Liver (tissue), 9 donors: ENCODE data around the gene PIK3R5. TPM values are rescaled to one million over a fixed set of nuclear protein-coding genes. Genes with fewer than 3 reads are reported as not detected.
A peak's percentile ranks its signal among the peaks of the same experiment; 100 is the strongest.

Source experiments
- DNase-seq: peaks from one replicate; pipeline ENCODE4 v3.0.0-alpha.2; 2017; ENCODE audit warnings: low spot score
- H3K27ac ChIP-seq, 2 donors: one replicate each; pipeline ENCODE4 v1.7.0; 2013; ENCODE audit warnings: inconsistent platforms in 2 of 2, low read length in 2 of 2, control low read depth in 1 of 2, low read depth in 1 of 2, mild to moderate bottlenecking in 1 of 2
- H3K27me3 ChIP-seq, 4 donors: one replicate each; pipeline versions ENCODE4 v1.6.1 to v1.7.0; 2013; ENCODE audit warnings: low read length in 3 of 4, inconsistent platforms in 1 of 4, mild to moderate bottlenecking in 1 of 4, moderate library complexity in 1 of 4; ENCODE audit not compliant: control insufficient read depth in 4 of 4, insufficient read depth in 4 of 4
- H3K36me3 ChIP-seq, 4 donors: one replicate each; pipeline versions ENCODE4 v1.6.1 to v1.7.0; 2013; ENCODE audit warnings: low read length in 3 of 4, mild to moderate bottlenecking in 3 of 4, low read depth in 1 of 4, moderate library complexity in 1 of 4; ENCODE audit not compliant: control insufficient read depth in 4 of 4, insufficient read depth in 3 of 4
- H3K4me1 ChIP-seq, 4 donors: one replicate each; pipeline versions ENCODE4 v1.6.1 to v1.7.0; 2013; ENCODE audit warnings: low read length in 3 of 4, mild to moderate bottlenecking in 3 of 4, moderate library complexity in 1 of 4; ENCODE audit not compliant: control insufficient read depth in 4 of 4, insufficient read depth in 4 of 4
- H3K4me3 ChIP-seq, 3 donors: one replicate each; pipeline versions ENCODE4 v1.6.1 to v1.7.0; 2013; ENCODE audit warnings: low read length in 3 of 3, control low read depth in 1 of 3, low read depth in 1 of 3, mild to moderate bottlenecking in 1 of 3
- H3K9ac ChIP-seq, 2 donors: one replicate each; pipeline ENCODE4 v1.7.0; 2013; ENCODE audit warnings: low read length in 2 of 2, mild to moderate bottlenecking in 2 of 2, moderate library complexity in 2 of 2, control low read depth in 1 of 2, low read depth in 1 of 2
- H3K9me3 ChIP-seq, 4 donors: one replicate each; pipeline versions ENCODE4 v1.6.1 to v1.7.0; 2013; ENCODE audit warnings: low read length in 3 of 4; ENCODE audit not compliant: control insufficient read depth in 4 of 4
- ATF3 ChIP-seq: IDR thresholded peaks from 2 replicates; pipeline ENCODE4 v1.6.1; 2016; ENCODE audit warnings: antibody characterized with exemption
- EGR1 ChIP-seq, 2 donors: IDR thresholded peaks; 2 replicates each; pipeline ENCODE4 v1.6.1; 2016 to 2018; ENCODE audit warnings: antibody characterized with exemption in 2 of 2, low read depth in 2 of 2
- FOXA1 ChIP-seq: IDR thresholded peaks from 2 replicates; pipeline ENCODE4 v1.6.1; 2016; ENCODE audit warnings: antibody characterized with exemption
- GABPA ChIP-seq, 2 donors: IDR thresholded peaks in 1 of 2; conservative IDR thresholded peaks in 1 of 2; 2 replicates each; pipeline ENCODE4 v1.6.1; 2016; ENCODE audit warnings: antibody characterized with exemption in 2 of 2, mild to moderate bottlenecking in 1 of 2, moderate library complexity in 1 of 2
- HNF4A ChIP-seq, 2 donors: conservative IDR thresholded peaks; 2 replicates each; pipeline ENCODE4 v1.6.1; 2016; ENCODE audit warnings: antibody characterized with exemption in 2 of 2, mild to moderate bottlenecking in 2 of 2
- HNF4G ChIP-seq: IDR thresholded peaks from 2 replicates; pipeline ENCODE4 v1.6.1; 2016; ENCODE audit warnings: antibody characterized with exemption
- JUND ChIP-seq, 2 donors: IDR thresholded peaks; 2 replicates each; pipeline ENCODE4 v1.6.1; 2016; ENCODE audit warnings: antibody characterized with exemption in 2 of 2
- RAD21 ChIP-seq, 2 donors: IDR thresholded peaks; 2 replicates each; pipeline ENCODE4 v1.6.1; 2016; ENCODE audit warnings: antibody characterized with exemption in 2 of 2, mild to moderate bottlenecking in 2 of 2
- SP1 ChIP-seq: IDR thresholded peaks from 2 replicates; pipeline ENCODE4 v1.6.1; 2018; ENCODE audit warnings: antibody characterized with exemption, mild to moderate bottlenecking
- TAF1 ChIP-seq: conservative IDR thresholded peaks from 2 replicates; pipeline ENCODE4 v1.6.1; 2016; ENCODE audit warnings: antibody characterized with exemption, mild to moderate bottlenecking
- WGBS: extraction: QIAGEN DNeasy Blood & Tissue Kit; methylation state at CpG from one replicate; pipeline ENCODE4 v1.1.7; 2013; 5-methylcytosine and 5-hydroxymethylcytosine counted together
- polyA plus RNA-seq, 2 donors: library from polyadenylated mRNA; stranded (reverse) in 1 of 2; unstranded in 1 of 2; fragments of 200-250 nt in 1 of 2; fragments of >200 nt in 1 of 2; fragmentation: Nextera tagmentation in 1 of 2; extraction: Ambion mirVana in 1 of 2; gene quantifications; one replicate each; pipeline versions ENCODE4 v1.2.1 to v1.2.3, GENCODE V29; 2013 to 2015
- total RNA-seq, 2 donors: library from RNA; depleted of rRNA; stranded (reverse); fragments of >200 nt; gene quantifications; one replicate each; pipeline ENCODE4 v1.2.3, GENCODE V29; 2014
- TF ChIP-seq, protein P1 (sequence below): fragments of 150-350 bp; IDR thresholded peaks from 2 replicates; pipeline ENCODE4 v1.5.1; 2017; ENCODE audit warnings: improper control_type of control experiment, low read depth, low read length; ENCODE audit not compliant: missing input control
- donor health status: healthy.
- donor health status: healthy.
- donor health status: healthy.
- donor health status: healthy.
- donor health status: healthy.

Gene PIK3R5
- total and polyA plus RNA-seq, 4 donors, result 0.93 to 7.8 (median 2.6) TPM

GRCh38 chr17:8941520-8941919 lies 24.0 kb downstream of the PIK3R5 start:
- H3K4me1 ChIP-seq, result no peaks in the 10 kb centered on the region

GRCh38 chr17:8940866-8941471 lies 24.5 kb downstream of the PIK3R5 start:
- H3K4me1 ChIP-seq, result peaks cover 0 to 1% (median 0%) of the 10 kb centered on the region in 4 donors
- H3K4me3 ChIP-seq, result no peak overlapping the region
- no peaks in the 10 kb centered on the region for H3K27me3 ChIP-seq
- no peak for DNase-seq
- H3K9me3 ChIP-seq, result no peaks in the 10 kb centered on the region
- 65% methylated on average over 6 of the region's 6 CpGs for WGBS
- H3K9ac ChIP-seq, result no peak overlapping the region
- H3K27ac ChIP-seq, result peak overlapping the region in 1 of 2 donors; percentile 7
- no peaks in the 10 kb centered on the region for H3K36me3 ChIP-seq
- TF ChIP-seq JUND (IDR thresholded peaks at IDR 0.05) (no peak), ATF3 (no peak), EGR1 (IDR thresholded peaks at IDR 0.05; ENCODE audit: low read depth in 2 of 2) (no peak), GABPA (IDR thresholded peaks at IDR 0.05 in 1 of 2, conservative IDR thresholded peaks at IDR 0.05 in 1 of 2) (no peak), RAD21 (IDR thresholded peaks at IDR 0.05) (no peak), HNF4A (conservative IDR thresholded peaks at IDR 0.05) (no peak)

More at GRCh38 chr17:8941520-8941919, 24.0 kb downstream of the PIK3R5 start:
- 82% methylated on average over 14 of the region's 14 CpGs for WGBS
- no peaks in the 10 kb centered on the region for H3K27me3 ChIP-seq
- TF ChIP-seq ATF3, result no peak
- TF ChIP-seq RAD21 (IDR thresholded peaks at IDR 0.05), result no peak
- no peak for TF ChIP-seq HNF4G
- TF ChIP-seq JUND (IDR thresholded peaks at IDR 0.05), result no peak
- no peak overlapping the region for H3K27ac ChIP-seq
- no peak overlapping the region for H3K9ac ChIP-seq
- no peaks in the 10 kb centered on the region for H3K9me3 ChIP-seq
- DNase-seq, result no peak
- no peak overlapping the region for H3K4me3 ChIP-seq
- no peaks in the 10 kb centered on the region for H3K36me3 ChIP-seq

GRCh38 chr17:8939496-8940334 lies 25.8 kb downstream of the PIK3R5 start:
- no peak overlapping the region for H3K9ac ChIP-seq
- no peaks in the 10 kb centered on the region for H3K27me3 ChIP-seq
- DNase-seq, result no peak
- 48% methylated on average over 12 of the region's 12 CpGs for WGBS
- H3K36me3 ChIP-seq, result no peaks in the 10 kb centered on the region
- H3K4me3 ChIP-seq, result no peak overlapping the region
- peaks cover 0 to 1% (median 0%) of the 10 kb centered on the region in 4 donors for H3K4me1 ChIP-seq
- TF ChIP-seq HNF4A (conservative IDR thresholded peaks at IDR 0.05) (no peak), RAD21 (IDR thresholded peaks at IDR 0.05) (no peak), GABPA (IDR thresholded peaks at IDR 0.05 in 1 of 2, conservative IDR thresholded peaks at IDR 0.05 in 1 of 2) (no peak), FOXA1 (no peak), ATF3 (no peak), JUND (IDR thresholded peaks at IDR 0.05) (no peak), SP1 (no peak), TAF1 (no peak)
- TF ChIP-seq, protein P1, sequence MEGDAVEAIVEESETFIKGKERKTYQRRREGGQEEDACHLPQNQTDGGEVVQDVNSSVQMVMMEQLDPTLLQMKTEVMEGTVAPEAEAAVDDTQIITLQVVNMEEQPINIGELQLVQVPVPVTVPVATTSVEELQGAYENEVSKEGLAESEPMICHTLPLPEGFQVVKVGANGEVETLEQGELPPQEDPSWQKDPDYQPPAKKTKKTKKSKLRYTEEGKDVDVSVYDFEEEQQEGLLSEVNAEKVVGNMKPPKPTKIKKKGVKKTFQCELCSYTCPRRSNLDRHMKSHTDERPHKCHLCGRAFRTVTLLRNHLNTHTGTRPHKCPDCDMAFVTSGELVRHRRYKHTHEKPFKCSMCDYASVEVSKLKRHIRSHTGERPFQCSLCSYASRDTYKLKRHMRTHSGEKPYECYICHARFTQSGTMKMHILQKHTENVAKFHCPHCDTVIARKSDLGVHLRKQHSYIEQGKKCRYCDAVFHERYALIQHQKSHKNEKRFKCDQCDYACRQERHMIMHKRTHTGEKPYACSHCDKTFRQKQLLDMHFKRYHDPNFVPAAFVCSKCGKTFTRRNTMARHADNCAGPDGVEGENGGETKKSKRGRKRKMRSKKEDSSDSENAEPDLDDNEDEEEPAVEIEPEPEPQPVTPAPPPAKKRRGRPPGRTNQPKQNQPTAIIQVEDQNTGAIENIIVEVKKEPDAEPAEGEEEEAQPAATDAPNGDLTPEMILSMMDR, result no peak
- H3K9me3 ChIP-seq, result no peaks in the 10 kb centered on the region
- no peak overlapping the region for H3K27ac ChIP-seq
